IMR-90 (cell line): ENCODE data around the gene SYNPR. TPM values are rescaled to one million over a fixed set of nuclear protein-coding genes. Genes with fewer than 3 reads are reported as not detected.

Experiments used
- ATAC-seq: fragments of 200-7000 bp; cut with Tn5 transposase; 2 replicates; pipeline ENCODE4 v1.9.1; 2020; ENCODE audit warnings: low read depth, mild to moderate bottlenecking, moderate library complexity
- BruUV-seq: library from RNA; stranded (reverse); fragments of 400-500 nt; replicated peaks from 2 replicates; lab custom pipeline; 2021; lab: Mats Ljungman, UMichigan
- CTCF ChIA-PET: fragments of 300-600 bp; formaldehyde crosslinking; extraction: SDS; loops from one replicate; lab custom pipeline; 2021; ENCODE audit warnings: antibody characterized with exemption; lab: Yijun Ruan, JAX
- POLR2A ChIA-PET: fragments of 300-600 bp; sonication (Branson Sonifier 250); formaldehyde crosslinking; loops from one replicate; lab custom pipeline; 2022; ENCODE audit warnings: antibody characterized with exemption; ENCODE audit not compliant: unreplicated experiment; lab: Charles Lee
- DNase-seq: peaks from one replicate; pipeline ENCODE4 v3.0.0; 2013
- H2AFZ ChIP-seq: replicated peaks from 2 replicates; pipeline ENCODE3; 2013; ENCODE audit warnings: low read length, mild to moderate bottlenecking; ENCODE audit not compliant: poor library complexity
- H2AK5ac ChIP-seq: 2 replicates; pipeline ENCODE4 v1.6.1; 2013; ENCODE audit warnings: low read depth, low read length, inconsistent platforms
- H2AK9ac ChIP-seq: replicated peaks from 2 replicates; pipeline ENCODE3; 2013; ENCODE audit warnings: mild to moderate bottlenecking, low read depth, low read length, moderate library complexity; ENCODE audit not compliant: poor library complexity
- H2BK120ac ChIP-seq: 2 replicates; pipeline ENCODE4 v1.6.1; 2013; ENCODE audit warnings: low read depth, low read length, inconsistent platforms
- H2BK15ac ChIP-seq: 3 replicates; pipeline ENCODE4 v1.6.1; 2013; ENCODE audit warnings: low read depth, low read length, inconsistent platforms
- H2BK20ac ChIP-seq: 2 replicates; pipeline ENCODE4 v1.6.1; 2013; ENCODE audit warnings: low read depth, mild to moderate bottlenecking, inconsistent platforms, low read length, moderate library complexity
- H2BK5ac ChIP-seq: 2 replicates; pipeline ENCODE4 v1.6.1; 2013; ENCODE audit warnings: mild to moderate bottlenecking, low read depth, low read length, inconsistent platforms; ENCODE audit not compliant: poor library complexity, severe bottlenecking
- H3K14ac ChIP-seq: replicated peaks from 2 replicates; pipeline ENCODE4 v1.6.1; 2013; ENCODE audit warnings: low read depth, low read length, inconsistent platforms
- H3K18ac ChIP-seq: 2 replicates; pipeline ENCODE4 v1.6.1; 2013; ENCODE audit warnings: low read depth, low read length, control low read depth
- H3K23ac ChIP-seq: 2 replicates; pipeline ENCODE4 v1.6.1; 2013; ENCODE audit warnings: low read depth, low read length, inconsistent platforms
- H3K27ac ChIP-seq: 2 replicates; pipeline ENCODE4 v1.5.1; 2013; ENCODE audit warnings: mild to moderate bottlenecking, control low read depth, low read length; ENCODE audit not compliant: insufficient read depth
- H3K27me3 ChIP-seq: 2 replicates; pipeline ENCODE4 v1.6.1; 2013; ENCODE audit warnings: low read length; ENCODE audit not compliant: control insufficient read depth, insufficient read depth
- H3K36me3 ChIP-seq: 2 replicates; pipeline ENCODE4 v1.6.1; 2013; ENCODE audit warnings: low read length, mixed read lengths; ENCODE audit not compliant: control insufficient read depth, insufficient read depth
- H3K4ac ChIP-seq: 2 replicates; pipeline ENCODE4 v1.6.1; 2013; ENCODE audit warnings: low read depth, low read length, inconsistent platforms
- H3K4me1 ChIP-seq: 2 replicates; pipeline ENCODE4 v1.6.1; 2013; ENCODE audit warnings: low read length, mixed read lengths; ENCODE audit not compliant: control insufficient read depth, insufficient read depth
- H3K4me2 ChIP-seq: 2 replicates; pipeline ENCODE4 v1.6.1; 2013; ENCODE audit warnings: low read depth, mild to moderate bottlenecking, control low read depth, low read length, moderate library complexity
- H3K4me3 ChIP-seq: 2 replicates; pipeline ENCODE4 v1.5.1; 2013; ENCODE audit warnings: low read depth, mild to moderate bottlenecking, control low read depth, low read length, moderate library complexity; ENCODE audit not compliant: insufficient read depth
- H3K56ac ChIP-seq: 2 replicates; pipeline ENCODE4 v1.6.1; 2013; ENCODE audit warnings: low read length, inconsistent platforms; ENCODE audit not compliant: insufficient read depth; ENCODE audit errors: extremely low read depth
- H3K79me1 ChIP-seq, 2 experiments: 2 replicates each; pipeline ENCODE4 v1.6.1; 2013; ENCODE audit warnings: low read length in 2 of 2, inconsistent platforms in 1 of 2, low read depth in 1 of 2
- H3K9ac ChIP-seq: 2 replicates; pipeline ENCODE4 v1.6.1; 2013; ENCODE audit warnings: low read depth, low read length, control low read depth
- H3K9me1 ChIP-seq: 2 replicates; pipeline ENCODE4 v1.6.1; 2013; ENCODE audit warnings: low read length, inconsistent platforms; ENCODE audit not compliant: insufficient read depth
- H3K9me3 ChIP-seq: 2 replicates; pipeline ENCODE4 v1.6.1; 2013; ENCODE audit warnings: low read length; ENCODE audit not compliant: control insufficient read depth, insufficient read depth
- H4K20me1 ChIP-seq: 2 replicates; pipeline ENCODE4 v1.6.1; 2013; ENCODE audit warnings: low read length, inconsistent platforms; ENCODE audit not compliant: insufficient read depth
- H4K5ac ChIP-seq: 2 replicates; pipeline ENCODE4 v1.6.1; 2013; ENCODE audit warnings: mild to moderate bottlenecking, low read depth, low read length, control low read depth
- H4K8ac ChIP-seq, 2 experiments: 2 replicates each; pipeline ENCODE4 v1.6.1; 2013; ENCODE audit warnings: low read depth in 2 of 2, low read length in 2 of 2, control low read depth in 1 of 2, inconsistent platforms in 1 of 2
- H4K91ac ChIP-seq: 2 replicates; pipeline ENCODE4 v1.6.1; 2013; ENCODE audit warnings: low read depth, low read length, inconsistent platforms; ENCODE audit not compliant: insufficient read depth
- CHD1 ChIP-seq: IDR thresholded peaks from 2 replicates; pipeline ENCODE4 v1.6.1; 2012; ENCODE audit warnings: low read depth, low read length, improper control_type of control experiment
- MAZ ChIP-seq: IDR thresholded peaks from 2 replicates; pipeline ENCODE4 v1.6.1; 2012; ENCODE audit warnings: low read depth, mild to moderate bottlenecking, low read length, improper control_type of control experiment, moderate library complexity, borderline replicate concordance
- MXI1 ChIP-seq: IDR thresholded peaks from 2 replicates; pipeline ENCODE4 v1.6.1; 2012; ENCODE audit warnings: low read depth, mild to moderate bottlenecking, low read length, moderate library complexity, borderline replicate concordance
- NFE2L2 ChIP-seq: fragments of 150-350 bp; IDR thresholded peaks from 2 replicates; pipeline ENCODE4 v1.6.1; 2016; ENCODE audit warnings: low read depth, mild to moderate bottlenecking, low read length
- POLR2A ChIP-seq: IDR thresholded peaks from 2 replicates; pipeline ENCODE4 v1.6.1; 2012; ENCODE audit warnings: mild to moderate bottlenecking, low read depth, low read length
- SMC3 ChIP-seq: fragments of 150-350 bp; IDR thresholded peaks from 2 replicates; pipeline ENCODE4 v1.6.1; 2016; ENCODE audit warnings: low read depth, mild to moderate bottlenecking, antibody characterized with exemption, low read length, moderate library complexity
- dilution Hi-C: fragments of 300-500 bp; cut with HindIII; formaldehyde crosslinking; loops from one replicate; pipeline ENCODE4 v1.14.3; 2018; ENCODE audit warnings: low sequenced_read_pairs; ENCODE audit not compliant: unreplicated experiment
- in situ Hi-C: fragments of 300-500 bp; cut with MboI; formaldehyde crosslinking; loops from 3 replicates; pipeline ENCODE4 v1.14.3; 2019; ENCODE audit warnings: low sequenced_read_pairs, inconsistent platforms, mixed read lengths
- intact Hi-C: fragments of 100-400 bp; cut with micrococcal nuclease; formaldehyde crosslinking; loops from 2 replicates; pipeline ENCODE4 v1.10.0; 2022
- polyA plus RNA-seq, 3 experiments: library from polyadenylated mRNA; depleted of rRNA; stranded (reverse); fragments of >200 nt; gene quantifications; 2 replicates each; pipeline ENCODE4 v1.2.3, GENCODE V29; 2012; ENCODE audit warnings: low replicate concordance in 1 of 3
- total RNA-seq: library from RNA; depleted of rRNA; stranded (reverse); fragments of >200 nt; gene quantifications from 2 replicates; pipeline ENCODE4 v1.2.3, GENCODE V29; 2012
- TF ChIP-seq, protein P1 (sequence below): fragments of 150-350 bp; IDR thresholded peaks from 2 replicates; pipeline ENCODE4 v1.6.1; 2016; ENCODE audit warnings: low read depth, mild to moderate bottlenecking, low read length, moderate library complexity, borderline replicate concordance
- TF ChIP-seq, protein P2 (sequence below): conservative IDR thresholded peaks from 2 replicates; pipeline ENCODE4 v1.5.1; 2012; ENCODE audit warnings: mild to moderate bottlenecking, low read depth, low read length, improper control_type of control experiment

SYNPR gene
- total and polyA plus RNA-seq, 2 of the 4 experiments (the other 2 are of a cell fraction): not detected

DNA sequence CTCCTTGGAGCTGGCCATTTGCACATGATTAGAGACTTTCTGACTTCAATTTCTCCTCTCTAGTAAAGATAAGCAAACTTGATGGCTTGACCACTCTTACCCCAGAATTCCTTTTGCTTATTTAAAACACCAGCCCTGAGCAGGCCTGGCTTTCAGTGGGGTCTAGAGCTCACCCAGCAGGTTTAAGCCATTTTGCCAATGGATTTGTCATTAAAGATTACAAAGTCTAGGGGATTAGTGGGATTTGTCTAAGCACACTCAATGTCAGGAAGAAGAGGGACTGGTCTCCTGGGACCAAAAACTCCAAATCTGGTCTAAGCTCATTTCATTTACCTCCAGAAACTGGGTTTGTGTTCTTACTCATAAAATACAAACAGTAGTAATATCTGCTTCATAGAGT lies 317.1 kb downstream of the SYNPR start:
- Histone ChIP-seq H2AK5ac (no peak overlapping the region), H3K14ac (no peak overlapping the region), H2BK120ac (no peak overlapping the region), H3K27ac (no peak overlapping the region), H3K36me3 (no peaks in the 10 kb centered on the region), H3K79me1 (no peaks in the 10 kb centered on the region), H3K9me1 (no peaks in the 10 kb centered on the region), H4K8ac (no peak overlapping the region), H4K20me1 (no peaks in the 10 kb centered on the region), H3K4me1 (no peaks in the 10 kb centered on the region), H3K4ac (no peak overlapping the region), H3K56ac (no peak overlapping the region), H3K9me3 (no peaks in the 10 kb centered on the region), H4K5ac (no peak overlapping the region), H3K4me3 (no peak overlapping the region), H2AK9ac (no peak overlapping the region), H3K9ac (no peak overlapping the region), H3K18ac (no peak overlapping the region), H3K27me3 (no peaks in the 10 kb centered on the region), H2BK15ac (no peak overlapping the region), H2BK5ac (no peak overlapping the region), H2AFZ (no peak overlapping the region), H3K4me2 (no peak overlapping the region), H3K23ac (no peak overlapping the region), H2BK20ac (no peak overlapping the region), H4K91ac (no peak overlapping the region)
- intact Hi-C loops (no loop called here), in situ Hi-C loops (no loop called here), dilution Hi-C loops (no loop called here)
- DNase-seq: no peak
- BruUV-seq: no TSS peak
- no peak for TF ChIP-seq MXI1
- TF ChIP-seq, protein P1, sequence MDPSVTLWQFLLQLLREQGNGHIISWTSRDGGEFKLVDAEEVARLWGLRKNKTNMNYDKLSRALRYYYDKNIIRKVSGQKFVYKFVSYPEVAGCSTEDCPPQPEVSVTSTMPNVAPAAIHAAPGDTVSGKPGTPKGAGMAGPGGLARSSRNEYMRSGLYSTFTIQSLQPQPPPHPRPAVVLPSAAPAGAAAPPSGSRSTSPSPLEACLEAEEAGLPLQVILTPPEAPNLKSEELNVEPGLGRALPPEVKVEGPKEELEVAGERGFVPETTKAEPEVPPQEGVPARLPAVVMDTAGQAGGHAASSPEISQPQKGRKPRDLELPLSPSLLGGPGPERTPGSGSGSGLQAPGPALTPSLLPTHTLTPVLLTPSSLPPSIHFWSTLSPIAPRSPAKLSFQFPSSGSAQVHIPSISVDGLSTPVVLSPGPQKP: no peak
- TF ChIP-seq CHD1: no peak
- TF ChIP-seq SMC3: no peak
- TF ChIP-seq POLR2A: no peak
- TF ChIP-seq NFE2L2: no peak
- no peak for TF ChIP-seq MAZ
- TF ChIP-seq, protein P2, sequence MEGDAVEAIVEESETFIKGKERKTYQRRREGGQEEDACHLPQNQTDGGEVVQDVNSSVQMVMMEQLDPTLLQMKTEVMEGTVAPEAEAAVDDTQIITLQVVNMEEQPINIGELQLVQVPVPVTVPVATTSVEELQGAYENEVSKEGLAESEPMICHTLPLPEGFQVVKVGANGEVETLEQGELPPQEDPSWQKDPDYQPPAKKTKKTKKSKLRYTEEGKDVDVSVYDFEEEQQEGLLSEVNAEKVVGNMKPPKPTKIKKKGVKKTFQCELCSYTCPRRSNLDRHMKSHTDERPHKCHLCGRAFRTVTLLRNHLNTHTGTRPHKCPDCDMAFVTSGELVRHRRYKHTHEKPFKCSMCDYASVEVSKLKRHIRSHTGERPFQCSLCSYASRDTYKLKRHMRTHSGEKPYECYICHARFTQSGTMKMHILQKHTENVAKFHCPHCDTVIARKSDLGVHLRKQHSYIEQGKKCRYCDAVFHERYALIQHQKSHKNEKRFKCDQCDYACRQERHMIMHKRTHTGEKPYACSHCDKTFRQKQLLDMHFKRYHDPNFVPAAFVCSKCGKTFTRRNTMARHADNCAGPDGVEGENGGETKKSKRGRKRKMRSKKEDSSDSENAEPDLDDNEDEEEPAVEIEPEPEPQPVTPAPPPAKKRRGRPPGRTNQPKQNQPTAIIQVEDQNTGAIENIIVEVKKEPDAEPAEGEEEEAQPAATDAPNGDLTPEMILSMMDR: no peak
- ChIA-PET POLR2A (no interaction called here), CTCF (no interaction called here)
- ATAC-seq: no peak
